Astrocyte (in vitro differentiated cells and primary cell): ENCODE measurements around the gene RALGPS1. TPM values are rescaled to one million over a fixed set of nuclear protein-coding genes. Genes with fewer than 3 reads are reported as not detected.

ENCODE experiments used
- DNase-seq: peaks from one replicate; pipeline ENCODE4 v3.0.0-alpha.2; 2010; ENCODE audit warnings: low read depth
- FAIRE-seq: peaks from 2 replicates; lab custom pipeline; 2011; peaks lifted over from hg19 to GRCh38; lab: Jason Lieb, UNC
- H2AFZ ChIP-seq: 2 replicates; pipeline ENCODE4 v1.6.0; 2012; ENCODE audit warnings: low read depth, low read length, inconsistent platforms
- H3K27ac ChIP-seq: 2 replicates; pipeline ENCODE4 v1.5.1; 2011; ENCODE audit warnings: low read depth, low read length, inconsistent platforms
- H3K27me3 ChIP-seq: 2 replicates; pipeline ENCODE4 v1.6.0; 2011; ENCODE audit warnings: low read length, inconsistent platforms; ENCODE audit not compliant: insufficient read depth
- H3K36me3 ChIP-seq: 2 replicates; pipeline ENCODE4 v1.5.1; 2011; ENCODE audit warnings: low read length, inconsistent platforms; ENCODE audit not compliant: insufficient read depth
- H3K4me1 ChIP-seq: 2 replicates; pipeline ENCODE4 v1.5.1; 2011; ENCODE audit warnings: low read length, inconsistent platforms; ENCODE audit not compliant: insufficient read depth
- H3K4me2 ChIP-seq: 2 replicates; pipeline ENCODE4 v1.6.0; 2012; ENCODE audit warnings: low read length, inconsistent platforms
- H3K4me3 ChIP-seq: 2 replicates; pipeline ENCODE4 v1.5.1; 2011; ENCODE audit warnings: low read depth, mild to moderate bottlenecking, low read length, inconsistent platforms; ENCODE audit not compliant: insufficient read depth
- H3K79me2 ChIP-seq: 2 replicates; pipeline ENCODE4 v1.6.0; 2012; ENCODE audit warnings: mild to moderate bottlenecking, low read length, inconsistent platforms; ENCODE audit not compliant: insufficient read depth
- H3K9ac ChIP-seq: 2 replicates; pipeline ENCODE4 v1.6.0; 2012; ENCODE audit warnings: mild to moderate bottlenecking, low read length, inconsistent platforms
- H3K9me3 ChIP-seq: 2 replicates; pipeline ENCODE4 v1.5.1; 2012; ENCODE audit warnings: low read depth, mild to moderate bottlenecking, low read length, inconsistent platforms; ENCODE audit not compliant: insufficient read depth
- H4K20me1 ChIP-seq: 2 replicates; pipeline ENCODE4 v1.6.0; 2012; ENCODE audit warnings: low read length, inconsistent platforms; ENCODE audit not compliant: insufficient read depth
- H3K27ac Mint-ChIP-seq: one replicate; pipeline ENCODE4 v1.8.0; 2021; ENCODE audit warnings: mild to moderate bottlenecking, mixed read lengths; ENCODE audit not compliant: unreplicated experiment
- H3K27me3 Mint-ChIP-seq: one replicate; pipeline ENCODE4 v1.8.0; 2021; ENCODE audit warnings: low read depth, mixed read lengths; ENCODE audit not compliant: unreplicated experiment
- H3K36me3 Mint-ChIP-seq: one replicate; pipeline ENCODE4 v1.8.0; 2021; ENCODE audit warnings: low read depth, mixed read lengths; ENCODE audit not compliant: unreplicated experiment
- H3K4me1 Mint-ChIP-seq: one replicate; pipeline ENCODE4 v1.8.0; 2021; ENCODE audit warnings: low read depth, mixed read lengths; ENCODE audit not compliant: unreplicated experiment
- H3K4me3 Mint-ChIP-seq: one replicate; pipeline ENCODE4 v1.8.0; 2021; ENCODE audit warnings: mild to moderate bottlenecking, moderate library complexity, mixed read lengths; ENCODE audit not compliant: unreplicated experiment
- H3K9me3 Mint-ChIP-seq: one replicate; pipeline ENCODE4 v1.8.0; 2021; ENCODE audit warnings: mild to moderate bottlenecking, mixed read lengths; ENCODE audit not compliant: unreplicated experiment
- CTCF ChIP-seq: IDR thresholded peaks from 2 replicates; pipeline ENCODE4 v1.5.1; 2011; ENCODE audit warnings: low read depth, mild to moderate bottlenecking, inconsistent platforms, low read length, moderate library complexity; ENCODE audit not compliant: insufficient read depth
- EZH2 ChIP-seq: IDR thresholded peaks from 2 replicates; pipeline ENCODE4 v1.6.1; 2012; ENCODE audit warnings: mild to moderate bottlenecking, low read length, inconsistent platforms; ENCODE audit not compliant: insufficient read depth
- total RNA-seq: library from RNA; stranded (reverse); gene quantifications from 2 replicates; pipeline ENCODE4 v1.2.1, GENCODE V29; 2021

RALGPS1 gene
- total RNA-seq, 1 donor from 2014 or later: 2.8 TPM

DNA sequence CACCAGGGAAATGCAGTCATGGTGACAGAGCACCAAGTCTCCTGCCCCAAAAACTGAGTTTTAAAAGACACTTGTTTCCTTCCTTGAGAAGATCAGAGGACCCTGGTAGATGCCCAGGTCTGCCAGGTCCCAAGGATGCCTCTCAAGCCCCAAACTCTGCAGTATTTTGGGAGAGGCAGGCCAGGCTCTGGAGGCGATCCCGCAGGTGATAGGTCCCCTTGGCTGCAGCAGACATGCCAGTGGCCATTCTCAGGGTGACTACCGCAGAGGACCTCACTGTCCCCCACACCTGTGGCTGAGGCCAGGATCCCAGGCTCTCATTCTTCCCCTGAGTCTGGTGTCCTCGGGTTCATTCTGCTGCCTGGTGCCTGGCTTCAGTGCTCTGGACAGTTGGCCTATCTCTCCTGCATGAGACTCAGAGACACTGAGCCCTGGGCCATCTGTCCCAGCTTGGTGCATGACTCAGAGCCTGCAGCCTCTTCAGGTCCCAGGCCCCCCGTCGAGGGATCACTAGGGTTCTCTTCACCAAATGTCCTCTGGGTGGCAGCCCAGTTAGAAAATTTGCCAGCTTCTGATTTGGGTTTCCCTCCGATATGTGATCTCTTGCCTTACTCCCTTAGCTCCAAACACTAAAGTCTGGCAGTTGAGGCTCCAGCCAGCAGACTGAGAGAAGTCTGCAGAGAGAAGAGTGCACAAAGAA is 290.3 kb downstream of the RALGPS1 start:
- DNase-seq (no peak), FAIRE-seq (no peak)
- Histone ChIP-seq H4K20me1 (no peaks in the 10 kb centered on the region), H3K4me3 (no peak overlapping the region), H3K9me3 (no peaks in the 10 kb centered on the region), H3K9ac (no peak overlapping the region), H3K79me2 (no peaks in the 10 kb centered on the region), H2AFZ (no peak overlapping the region), H3K4me1 (no peaks in the 10 kb centered on the region), H3K36me3 (no peaks in the 10 kb centered on the region), H3K27me3 (peaks cover 4% of the 10 kb centered on the region), H3K4me2 (no peak overlapping the region), H3K27ac (no peak overlapping the region)
- Mint-ChIP-seq H3K9me3 (no peaks in the 10 kb centered on the region), H3K36me3 (no peaks in the 10 kb centered on the region), H3K27me3 (peaks cover 36% of the 10 kb centered on the region), H3K27ac (no peak overlapping the region), H3K4me1 (peaks cover 1% of the 10 kb centered on the region), H3K4me3 (no peak overlapping the region)
- TF ChIP-seq EZH2 (no peak), CTCF (peak; percentile 23)

GRCh38 chr9:127205952-127206351 is 291.4 kb downstream of the RALGPS1 start:
- peaks cover 2% of the 10 kb centered on the region for H3K9me3 Mint-ChIP-seq
- H3K4me1 Mint-ChIP-seq: peaks cover 6% of the 10 kb centered on the region
- H3K27me3 Mint-ChIP-seq: peaks cover 38% of the 10 kb centered on the region
- no peak for DNase-seq
- H2AFZ ChIP-seq: no peak overlapping the region
- peaks cover 7% of the 10 kb centered on the region for H3K27me3 ChIP-seq
- no peak overlapping the region for H3K9ac ChIP-seq
- no peaks in the 10 kb centered on the region for H3K79me2 ChIP-seq
- TF ChIP-seq CTCF: no peak
- no peak for TF ChIP-seq EZH2
- no peak overlapping the region for H3K4me2 ChIP-seq
- FAIRE-seq: no peak
- H3K4me3 ChIP-seq: no peak overlapping the region
- no peaks in the 10 kb centered on the region for H3K4me1 ChIP-seq
- H3K27ac ChIP-seq: no peak overlapping the region
- no peak overlapping the region for H3K4me3 Mint-ChIP-seq
- H3K9me3 ChIP-seq: no peaks in the 10 kb centered on the region
- H3K27ac Mint-ChIP-seq: no peak overlapping the region
- peaks cover 3% of the 10 kb centered on the region for H3K36me3 Mint-ChIP-seq
- no peaks in the 10 kb centered on the region for H4K20me1 ChIP-seq
- no peaks in the 10 kb centered on the region for H3K36me3 ChIP-seq

- no peaks in the 10 kb centered on the region for H3K9me3 ChIP-seq
- no peaks in the 10 kb centered on the region for H3K36me3 ChIP-seq
- no peak overlapping the region for H3K9ac ChIP-seq
- H3K79me2 ChIP-seq: no peaks in the 10 kb centered on the region
- Mint-ChIP-seq H3K27me3 (peaks cover 33% of the 10 kb centered on the region), H3K36me3 (peaks cover 4% of the 10 kb centered on the region), H3K27ac (no peak overlapping the region), H3K4me3 (no peak overlapping the region), H3K4me1 (peaks cover 9% of the 10 kb centered on the region), H3K9me3 (peaks cover 2% of the 10 kb centered on the region)
- DNase-seq: no peak
- peaks cover 7% of the 10 kb centered on the region for H3K27me3 ChIP-seq
- no peaks in the 10 kb centered on the region for H3K4me1 ChIP-seq
- H3K4me3 ChIP-seq: no peak overlapping the region
- H4K20me1 ChIP-seq: no peaks in the 10 kb centered on the region
- H2AFZ ChIP-seq: no peak overlapping the region
- no peak overlapping the region for H3K27ac ChIP-seq
- TF ChIP-seq EZH2: no peak
- TF ChIP-seq CTCF: no peak
- H3K4me2 ChIP-seq: no peak overlapping the region
- no peak for FAIRE-seq
Observed at GRCh38 chr9:127206666-127207065, 292.1 kb downstream of the RALGPS1 start.
